ENCODE results near the gene RGPD5.
"Not testable (repeated sequence)": the region's sequence is repeated elsewhere in the genome, so short reads cannot be mapped to it uniquely, and the experiment has no call there.

RGPD5 gene

DNA sequence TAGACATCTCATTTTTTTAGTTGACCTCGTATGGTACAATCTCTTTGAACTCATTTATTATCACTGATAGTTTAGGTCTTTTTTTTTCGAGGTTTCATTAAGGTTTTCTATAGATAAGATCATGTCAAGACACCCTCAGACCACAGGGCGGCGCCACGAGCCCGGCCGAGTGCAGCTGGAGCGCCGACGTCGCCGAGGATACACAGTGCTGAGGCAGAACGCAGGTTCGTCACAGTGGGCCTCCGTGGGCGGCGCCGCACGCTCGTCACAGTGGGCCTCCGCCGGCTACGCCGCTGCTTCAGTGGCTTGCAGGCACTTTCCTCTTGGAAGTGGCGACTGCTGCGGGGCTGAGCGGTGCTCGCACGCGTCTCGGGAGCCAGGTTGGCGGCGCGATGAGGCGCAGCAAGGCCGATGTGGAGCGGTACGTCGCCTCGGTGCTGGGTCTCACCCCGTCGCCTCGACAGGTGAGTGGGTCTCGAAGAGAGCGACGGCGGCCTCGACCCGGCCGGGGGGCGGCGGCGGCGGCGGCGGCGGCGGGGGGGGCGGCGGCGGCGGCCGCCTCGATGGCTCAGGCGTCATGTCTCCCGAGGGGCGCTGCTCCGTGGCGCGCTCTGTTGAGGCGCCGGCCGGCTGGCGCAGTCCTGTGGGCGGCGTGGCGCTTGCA lies at the start of gene RGPD5:
Gene RGPD5, plus strand, starts transcription at position 232 of the 664 bp plus-strand sequence. Its CDS starts 161 bp downstream, at position 393.
- not testable (repeated sequence) for DNase-seq (ENCODE audit: low read depth, low spot score); H3K27ac ChIP-seq

DNA sequence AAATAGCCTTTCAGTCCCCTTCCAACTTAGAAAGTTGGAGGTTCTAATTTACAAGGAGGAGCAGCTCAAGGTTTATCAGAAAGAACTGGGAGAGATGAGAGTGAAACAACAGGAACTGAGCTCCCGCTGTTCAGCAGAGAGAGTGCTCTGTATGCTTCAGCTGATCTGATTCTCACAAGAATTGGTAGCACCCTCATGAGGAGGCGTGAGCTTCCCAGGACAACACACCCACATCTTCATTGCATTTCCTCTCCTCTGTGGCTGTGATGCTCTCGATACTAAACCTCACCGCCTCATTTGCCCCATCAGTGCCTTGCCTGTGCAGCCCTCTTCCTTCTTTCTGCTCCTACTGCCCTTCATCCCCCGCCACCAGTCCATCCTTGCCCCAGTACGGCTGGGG lies 42.5 kb upstream of the RGPD5 start:
- H3K27ac ChIP-seq; DNase-seq (ENCODE audit: low read depth, low spot score): not testable (repeated sequence)

DNA sequence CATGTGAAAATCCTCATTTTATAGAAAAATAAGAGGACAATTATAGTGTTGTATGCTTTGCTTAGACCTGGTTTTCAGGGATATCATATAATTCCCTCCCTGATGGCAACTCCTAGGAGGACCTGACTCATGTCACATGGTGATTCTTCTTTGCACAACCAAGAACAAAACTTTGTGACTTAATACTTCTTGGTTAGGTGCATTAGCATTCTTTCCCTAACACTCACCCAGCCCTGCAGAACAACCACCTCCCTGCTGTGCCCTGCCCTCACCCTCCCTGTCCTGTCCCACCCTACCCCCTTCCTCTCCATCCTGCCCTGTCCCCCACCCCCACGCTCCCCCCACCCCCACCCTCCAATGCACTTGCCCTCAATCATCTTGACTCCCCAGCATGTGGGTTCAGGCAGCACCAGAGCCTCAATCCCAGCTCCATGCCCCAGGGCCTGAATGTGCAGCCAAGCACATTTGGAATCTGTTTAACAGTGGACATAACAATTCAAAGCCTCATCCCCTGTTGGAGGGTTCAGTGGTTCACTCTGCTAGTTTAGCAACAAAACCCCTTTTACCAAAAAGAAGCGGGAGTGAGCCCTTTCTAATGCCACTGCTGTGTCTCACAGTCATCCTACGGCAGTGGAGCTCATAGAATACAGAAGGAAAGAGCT lies 36.8 kb upstream of the RGPD5 start:
- DNase-seq (ENCODE audit: low read depth, low spot score); H3K27ac ChIP-seq: not testable (repeated sequence)

DNA sequence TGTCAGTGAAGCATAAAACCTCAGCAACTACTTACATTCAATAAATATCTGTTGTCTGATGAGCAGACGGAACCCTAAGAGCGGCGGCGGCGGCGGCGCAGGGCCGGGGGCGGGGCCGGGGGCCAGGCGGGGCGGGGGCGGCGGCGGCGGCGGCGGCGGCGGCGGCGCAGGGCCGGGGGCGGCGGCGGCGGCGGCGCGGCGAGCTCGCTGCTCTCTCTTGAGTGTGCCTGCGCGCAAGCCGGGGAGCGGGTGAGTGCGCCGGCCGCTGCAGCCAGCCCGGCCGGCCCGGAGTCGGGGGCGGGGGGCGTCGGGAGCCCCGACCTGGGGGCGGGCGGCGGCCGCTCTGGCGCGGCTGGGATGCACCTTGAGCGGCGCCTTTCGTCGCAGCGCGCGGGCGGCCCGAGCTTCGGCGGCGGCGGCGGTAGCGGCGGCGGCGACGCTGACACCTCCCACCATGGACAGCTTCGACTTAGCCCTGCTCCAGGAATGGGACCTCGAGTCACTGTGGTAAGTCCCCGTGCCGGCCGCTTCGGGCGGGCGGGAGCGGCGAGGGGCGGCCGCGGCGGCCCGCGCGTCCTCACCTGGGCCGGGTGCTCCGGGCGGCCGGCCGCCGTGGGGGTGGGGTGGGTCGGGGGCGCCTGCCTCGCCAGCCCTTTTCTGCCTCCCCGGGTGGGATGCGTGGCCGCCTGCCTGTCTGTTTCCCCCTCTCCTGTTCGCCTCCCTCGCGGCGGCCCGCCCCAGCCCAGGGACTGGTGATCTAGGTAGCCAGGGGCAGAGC lies 33.7 kb upstream of the RGPD5 start:
- not testable (repeated sequence) for DNase-seq (ENCODE audit: low read depth, low spot score); H3K27ac ChIP-seq

DNA sequence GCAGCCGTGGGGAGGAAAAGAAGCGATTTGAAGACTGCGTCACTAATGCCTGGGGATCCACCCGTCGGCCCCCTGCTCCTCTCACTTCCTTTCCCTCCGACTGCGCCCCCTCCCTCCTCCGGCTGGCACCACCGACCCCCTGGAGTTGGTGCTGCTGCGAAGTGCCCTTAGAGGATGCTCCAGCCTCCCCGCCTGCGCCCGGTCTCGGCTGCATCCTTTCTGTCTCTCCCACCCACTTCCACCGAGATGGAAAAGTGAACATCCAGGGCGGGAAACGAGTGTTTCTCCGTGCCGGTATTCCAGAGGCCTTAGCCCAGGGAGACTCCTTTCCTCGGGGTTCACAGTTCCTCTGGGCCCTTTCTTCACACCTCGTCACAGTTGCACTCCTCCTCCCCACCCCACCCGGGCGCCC lies 33.1 kb upstream of the RGPD5 start:
- DNase-seq (ENCODE audit: low read depth, low spot score); H3K27ac ChIP-seq: not testable (repeated sequence)

DNA sequence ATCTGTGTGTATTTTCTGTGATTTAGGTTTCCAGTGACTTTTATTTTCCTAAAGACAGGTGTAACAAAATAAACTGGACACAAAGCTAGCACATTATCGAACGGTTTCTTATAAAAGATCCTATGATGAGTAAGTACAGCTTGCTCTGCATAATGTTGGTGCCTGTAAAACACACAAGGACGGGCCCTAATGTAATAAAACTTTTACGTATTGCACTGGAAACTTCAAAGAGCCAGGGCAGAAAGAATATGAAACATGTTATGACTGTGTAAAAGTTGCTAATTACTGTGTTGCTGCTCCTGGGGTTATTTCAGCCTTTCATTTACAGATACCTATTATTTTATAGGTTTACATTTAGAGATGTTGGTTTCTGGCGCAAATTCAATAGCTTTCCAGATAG lies 32.1 kb upstream of the RGPD5 start:
- DNase-seq (ENCODE audit: low read depth, low spot score); H3K27ac ChIP-seq: not testable (repeated sequence)

DNA sequence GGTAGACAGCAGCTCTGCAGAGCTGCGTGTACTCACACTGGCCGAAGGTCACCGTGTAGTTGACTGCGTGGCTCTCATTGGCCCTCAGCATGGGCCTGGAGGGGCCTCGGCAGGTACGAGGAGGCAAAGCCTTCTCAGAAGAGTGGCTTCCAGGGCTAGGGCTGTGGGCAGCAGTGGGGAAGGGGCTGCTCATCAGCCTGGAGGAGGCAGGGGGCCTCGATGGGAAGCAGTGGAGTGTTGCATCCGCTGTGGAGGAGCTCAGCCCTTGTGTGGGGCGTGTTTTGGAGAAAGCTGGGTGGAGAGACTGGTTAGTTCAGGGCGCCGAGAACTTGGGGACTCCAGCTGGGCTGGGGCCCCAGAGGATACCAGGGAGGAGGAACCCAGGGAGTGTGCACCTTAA lies 28.0 kb upstream of the RGPD5 start:
- DNase-seq (ENCODE audit: low read depth, low spot score); H3K27ac ChIP-seq: not testable (repeated sequence)

DNA sequence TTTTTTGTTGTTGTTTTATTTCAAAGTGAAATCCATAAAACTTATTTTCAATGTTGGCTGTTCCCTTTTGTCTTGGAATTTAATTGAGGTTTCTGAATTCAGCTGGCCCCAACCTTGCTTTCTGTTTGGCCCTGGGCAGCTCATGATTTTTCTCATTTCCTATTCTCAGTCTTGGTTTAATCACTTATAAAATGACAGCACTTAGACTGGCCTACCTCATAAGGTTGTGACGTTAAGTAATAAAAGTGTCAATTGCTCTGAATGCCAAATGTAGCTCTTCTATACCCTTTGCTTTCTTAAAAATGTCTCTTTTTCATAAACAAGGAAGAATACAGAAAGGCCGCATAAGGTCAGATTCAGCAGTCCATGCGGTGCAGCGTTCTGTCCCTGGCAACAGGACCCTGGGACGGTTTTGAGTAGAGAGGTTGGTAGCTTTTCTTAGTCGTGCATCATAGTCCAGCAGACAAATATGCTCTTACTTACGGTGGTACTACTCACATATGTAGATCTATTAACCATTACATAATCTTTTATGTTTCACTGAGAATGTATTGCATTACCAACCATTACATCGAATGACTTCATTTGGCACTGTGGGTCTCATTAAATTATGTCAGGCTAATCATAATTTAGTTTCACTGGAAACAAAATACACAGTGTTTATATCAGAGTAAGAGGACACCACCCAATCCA lies 27.1 kb upstream of the RGPD5 start:
- not testable (repeated sequence) for H3K27ac ChIP-seq; DNase-seq (ENCODE audit: low read depth, low spot score)

DNA sequence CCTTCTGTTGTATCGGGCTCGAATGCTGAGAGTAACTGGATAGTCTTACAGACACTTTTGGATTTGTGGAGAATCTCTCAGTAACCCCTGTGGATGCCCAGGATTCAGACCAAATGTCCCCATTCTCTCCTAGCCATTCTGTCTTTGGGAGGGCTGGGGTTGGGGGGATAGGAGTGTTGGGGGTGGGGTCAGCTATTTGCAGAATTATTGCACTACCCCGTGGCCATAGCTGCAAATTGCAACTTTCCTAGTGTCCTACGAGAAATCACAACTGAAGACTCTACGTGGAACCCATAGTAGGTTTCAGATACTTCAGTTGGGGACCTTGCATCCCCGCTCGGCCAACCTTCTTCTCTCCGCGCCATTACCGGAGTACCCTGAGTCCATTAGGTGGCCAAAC lies 25.2 kb upstream of the RGPD5 start:
- H3K27ac ChIP-seq; DNase-seq (ENCODE audit: low read depth, low spot score): not testable (repeated sequence)

DNA sequence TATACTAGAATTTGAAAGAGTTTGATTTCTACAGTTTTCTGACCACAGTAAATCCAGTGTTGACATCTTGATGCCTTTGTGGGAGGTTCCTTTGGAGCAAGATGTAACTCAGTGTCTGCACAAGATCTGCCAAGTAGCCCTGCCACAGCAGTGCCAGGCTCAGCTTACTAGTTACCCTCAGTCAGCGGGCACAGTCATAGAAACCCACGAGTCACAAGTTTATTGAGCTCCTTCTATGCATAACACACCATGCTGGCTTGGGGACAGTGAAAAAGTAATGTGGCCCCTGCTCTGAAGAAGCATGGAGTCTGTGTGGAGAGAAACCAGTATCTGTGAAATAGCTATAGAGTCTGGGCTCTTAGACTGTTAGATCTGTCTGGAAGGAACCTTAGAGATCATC lies 15.0 kb upstream of the RGPD5 start:
- DNase-seq (ENCODE audit: low read depth, low spot score); H3K27ac ChIP-seq: not testable (repeated sequence)

DNA sequence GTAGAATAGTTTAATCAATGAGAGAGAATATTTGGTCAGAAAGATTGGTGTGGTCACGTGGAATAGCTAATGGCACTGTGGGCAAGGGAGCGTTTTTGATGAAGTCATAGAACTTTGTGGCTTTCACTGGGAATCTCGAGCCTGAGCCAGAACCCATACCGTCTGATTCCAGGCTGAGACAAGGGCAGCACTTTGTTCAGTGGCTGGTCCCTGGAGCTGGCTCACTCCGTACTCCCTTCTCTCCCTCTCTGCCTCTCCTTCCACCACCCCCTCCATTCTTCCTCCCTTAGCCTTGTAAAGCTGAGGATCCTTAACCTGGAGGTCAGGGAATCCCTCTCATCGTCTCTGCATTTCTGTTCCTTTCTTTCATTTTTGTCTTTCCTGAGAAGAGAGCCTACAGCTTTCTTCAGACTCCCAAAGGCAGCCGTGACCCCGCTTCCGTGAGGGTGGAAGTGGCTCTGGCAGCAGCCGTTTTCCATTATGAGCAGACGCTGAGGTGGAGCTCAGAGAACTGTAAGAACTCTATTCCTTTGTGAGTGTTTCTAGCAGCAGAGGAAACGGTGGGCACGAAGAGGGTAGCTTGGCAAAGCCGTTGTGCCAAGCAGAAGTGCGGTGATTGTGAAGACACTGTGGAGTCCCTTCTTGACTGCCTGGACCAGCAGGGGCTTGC lies 12.8 kb upstream of the RGPD5 start:
- H3K27ac ChIP-seq; DNase-seq (ENCODE audit: low read depth, low spot score): not testable (repeated sequence)

DNA sequence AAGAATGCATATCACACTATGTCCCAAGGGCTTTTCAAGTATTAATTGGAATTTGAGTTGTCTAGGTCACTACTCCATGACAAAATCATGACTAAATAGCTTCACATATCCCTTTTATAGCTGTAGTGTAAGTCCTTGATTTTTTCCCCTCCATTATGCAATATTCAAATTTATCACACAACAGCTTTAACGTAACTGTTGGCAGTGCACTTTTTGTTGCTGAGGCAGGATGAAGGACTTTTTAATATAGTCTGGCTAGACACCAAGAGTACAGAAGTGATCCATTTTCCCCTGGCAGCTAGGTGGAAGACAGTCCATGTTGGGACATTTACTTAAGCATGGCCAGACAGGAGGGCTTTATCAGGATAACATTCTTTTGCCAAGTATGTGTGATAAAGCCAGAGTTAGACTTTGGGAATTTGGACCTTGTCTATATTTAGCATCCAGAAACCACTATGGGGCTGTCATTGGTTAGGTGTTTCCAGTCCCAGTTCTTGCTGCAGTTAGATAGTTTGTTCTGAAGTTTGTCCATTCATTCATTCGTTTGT lies 11.6 kb upstream of the RGPD5 start:
- DNase-seq (ENCODE audit: low read depth, low spot score); H3K27ac ChIP-seq: not testable (repeated sequence)

DNA sequence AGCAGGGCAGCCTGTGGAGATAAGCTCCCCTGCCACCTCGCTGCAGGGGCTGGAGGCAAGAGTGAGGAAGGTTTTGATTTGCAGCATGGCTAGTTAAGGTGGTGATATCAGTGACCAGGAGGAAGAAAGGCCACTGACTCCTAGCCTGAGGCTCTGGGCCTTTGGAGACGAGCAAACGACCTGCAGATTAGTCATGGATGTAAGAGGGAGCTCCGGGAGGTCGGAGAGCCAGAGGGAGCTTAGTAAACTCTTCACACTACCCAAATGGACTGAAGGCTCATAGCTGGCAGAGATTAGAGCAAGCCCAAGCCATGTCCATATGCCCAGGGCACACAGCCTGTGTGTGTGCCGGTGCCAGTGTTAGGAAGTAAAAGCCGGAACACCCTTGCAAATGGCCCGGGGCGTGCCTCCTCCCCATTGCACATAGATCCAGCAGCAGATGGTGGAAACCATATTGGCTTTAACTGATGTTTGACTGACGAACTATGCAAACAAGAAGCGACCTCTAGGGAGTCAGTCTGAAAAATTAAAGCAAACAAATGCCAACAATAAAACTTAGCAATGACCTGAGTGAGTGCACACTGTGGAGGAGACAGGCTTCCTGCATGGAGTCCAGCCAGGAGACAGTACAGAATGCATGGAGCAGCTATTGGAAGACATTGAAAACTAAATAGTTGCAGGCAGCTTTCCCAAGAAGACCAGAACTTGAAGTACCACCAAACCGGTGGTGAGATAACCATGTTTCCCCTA lies 2.4 kb upstream of the RGPD5 start:
- DNase-seq (ENCODE audit: low read depth, low spot score); H3K27ac ChIP-seq: not testable (repeated sequence)

DNA sequence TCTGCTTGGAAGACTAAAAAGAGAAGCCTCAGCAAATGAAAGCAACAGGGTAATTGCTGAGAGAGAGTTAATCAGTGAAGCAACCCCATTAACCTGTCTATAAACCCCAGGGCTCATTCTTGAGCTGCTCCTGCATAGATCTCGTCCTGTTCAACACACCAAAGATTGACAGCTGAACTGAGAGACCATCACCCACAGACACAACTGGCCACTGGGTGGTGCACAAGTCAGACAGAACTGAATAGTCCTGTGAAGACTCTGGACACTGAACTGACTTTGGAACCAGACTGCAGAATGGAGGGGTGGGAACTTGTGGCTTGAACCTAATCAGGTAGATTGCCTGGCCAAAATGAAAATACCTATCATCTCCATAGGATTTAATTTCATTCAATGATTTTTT lies 1.4 kb upstream of the RGPD5 start:
- DNase-seq (ENCODE audit: low read depth, low spot score); H3K27ac ChIP-seq: not testable (repeated sequence)

DNA sequence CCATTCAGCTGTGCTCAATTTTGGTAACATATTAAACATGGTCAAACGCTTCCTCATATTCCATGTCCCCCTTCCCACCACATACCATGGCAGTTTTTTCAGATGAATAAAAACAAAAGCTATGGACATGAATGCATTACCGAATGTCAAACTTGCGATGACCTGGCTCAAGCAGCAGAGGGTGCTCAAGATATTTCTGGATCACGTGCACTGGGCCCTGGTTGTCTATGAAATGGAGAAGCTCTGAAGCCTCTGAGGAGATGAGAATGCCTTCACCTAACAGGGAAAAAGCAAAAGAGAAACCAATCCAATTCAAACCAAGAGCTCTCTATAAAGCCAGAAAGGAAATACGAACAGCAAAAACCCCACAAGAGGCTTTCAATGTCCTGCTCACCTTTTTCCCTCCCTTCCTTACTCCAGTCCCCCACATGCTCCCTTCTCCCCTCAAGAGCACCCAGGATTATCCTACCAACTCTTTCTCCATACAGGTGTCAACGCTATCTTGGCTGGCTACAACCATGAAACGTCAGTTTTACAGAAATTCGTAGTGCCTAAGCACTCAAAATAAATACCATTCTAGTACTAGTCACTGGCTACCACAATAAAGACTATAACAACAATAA lies 77.1 kb downstream of the RGPD5 start:
- DNase-seq (ENCODE audit: low read depth, low spot score); H3K27ac ChIP-seq: not testable (repeated sequence)

DNA sequence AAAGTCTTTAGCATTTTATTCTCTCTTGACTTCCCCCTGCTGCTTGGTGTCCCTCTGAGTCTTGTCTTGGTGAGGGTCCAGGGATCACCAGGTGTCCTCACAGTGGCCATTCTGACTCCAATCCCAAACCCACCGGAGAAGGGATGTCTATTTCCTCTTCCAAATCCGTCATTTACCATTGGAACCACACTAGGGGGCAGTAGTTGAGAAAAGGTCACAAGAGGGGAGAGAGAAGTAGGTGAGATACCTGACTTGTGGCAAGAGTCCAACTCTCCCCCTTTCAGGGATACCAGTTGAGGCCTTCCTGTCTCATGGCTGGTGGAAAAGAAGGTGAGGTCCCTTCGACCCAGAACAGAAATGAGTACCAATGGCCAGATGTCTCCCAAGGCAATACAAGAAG lies 82.5 kb downstream of the RGPD5 start:
- not testable (repeated sequence) for H3K27ac ChIP-seq; DNase-seq (ENCODE audit: low read depth, low spot score)

DNA sequence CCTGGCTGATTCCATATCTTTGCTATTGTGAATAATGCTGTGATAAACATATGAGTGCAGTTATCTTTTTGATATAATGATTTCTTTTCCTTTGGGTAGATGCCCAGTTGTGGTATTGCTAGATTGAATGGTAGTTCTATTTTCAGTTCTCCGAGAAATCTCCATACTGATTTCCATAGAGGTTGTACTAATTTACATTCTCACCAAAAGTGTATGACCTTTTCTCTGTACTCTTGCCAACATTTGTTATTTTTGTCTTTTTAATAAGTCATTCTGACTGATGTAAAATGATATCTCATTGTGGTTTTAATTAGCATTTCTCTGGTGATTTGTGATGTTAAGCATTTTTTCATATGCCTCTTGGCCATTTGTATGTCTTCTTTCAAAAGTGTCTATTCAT lies 88.0 kb downstream of the RGPD5 start:
- H3K27ac ChIP-seq; DNase-seq (ENCODE audit: low read depth, low spot score): not testable (repeated sequence)

DNA sequence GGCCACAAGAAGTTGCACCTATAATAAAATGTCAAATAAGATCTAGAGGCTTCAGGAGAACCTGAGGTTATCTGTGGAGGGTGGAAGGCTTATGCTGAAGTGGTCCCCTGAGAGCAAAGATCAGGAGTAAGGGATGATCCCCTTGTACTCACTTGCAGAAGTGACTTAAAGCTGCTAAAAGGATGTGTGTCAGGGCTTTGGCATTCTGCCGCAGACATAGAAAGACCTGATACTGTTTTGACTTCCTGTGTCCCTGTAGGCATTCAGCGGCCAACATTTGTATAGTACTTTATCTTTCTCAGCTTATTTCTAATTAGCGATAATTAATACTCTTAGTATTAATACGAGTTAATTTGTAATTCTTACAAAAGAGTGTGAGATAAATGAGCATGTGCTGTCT lies 94.3 kb downstream of the RGPD5 start:
- DNase-seq (ENCODE audit: low read depth, low spot score); H3K27ac ChIP-seq: not testable (repeated sequence)
